Activated T-helper 17 cell treated with anti-CD3 and anti-CD28 coated beads, Interleukin-2, amount 50 U/mL, for 72 hours (primary cell): ENCODE measurements around the gene PRSS8. TPM values are rescaled to one million over a fixed set of nuclear protein-coding genes. Genes with fewer than 3 reads are reported as not detected.
"Not testable (repeated sequence)": the region's sequence is repeated elsewhere in the genome, so short reads cannot be mapped to it uniquely, and the experiment has no call there.

ENCODE experiments used
- ATAC-seq: fragments of 150-1000 bp; cut with Tn5 transposase; replicated peaks from 2 replicates; pipeline ENCODE4 v1.10.0; 2021; ENCODE audit warnings: mild to moderate bottlenecking, moderate library complexity
- H3K27ac Mint-ChIP-seq: one replicate; pipeline ENCODE4 v1.8.0; 2022; ENCODE audit warnings: mixed read lengths
- H3K27me3 Mint-ChIP-seq: one replicate; pipeline ENCODE4 v1.8.0; 2022; ENCODE audit warnings: mixed read lengths
- H3K36me3 Mint-ChIP-seq: one replicate; pipeline ENCODE4 v1.8.0; 2022; ENCODE audit warnings: low read depth, mild to moderate bottlenecking, mixed read lengths
- H3K4me1 Mint-ChIP-seq: one replicate; pipeline ENCODE4 v1.8.0; 2022; ENCODE audit warnings: mixed read lengths
- H3K4me3 Mint-ChIP-seq: one replicate; pipeline ENCODE4 v1.8.0; 2022; ENCODE audit warnings: mild to moderate bottlenecking, mixed read lengths
- H3K9me3 Mint-ChIP-seq: one replicate; pipeline ENCODE4 v1.8.0; 2022; ENCODE audit warnings: mixed read lengths
- total RNA-seq, 2 donors: library from RNA; stranded (reverse); gene quantifications; one replicate each; pipeline ENCODE4 v1.2.3, GENCODE V29; 2022

PRSS8 gene
- total RNA-seq, 2 donors from 2014 or later, result not detected

GRCh38 chr16:31149894-31150890, 14.7 kb upstream of the PRSS8 start, which contains the start of gene PRSS36:
PRSS36 (minus strand) TSS chr16:31150066; CDS start chr16:31150035, 31 bp downstream.
- H3K4me3 Mint-ChIP-seq, result no peak within 1 kb of the TSS
- no peaks in the 10 kb centered on the region for H3K27me3 Mint-ChIP-seq
- no peaks in the 10 kb centered on the region for H3K4me1 Mint-ChIP-seq
- no peak for ATAC-seq
- no peaks in the 10 kb centered on the region for H3K36me3 Mint-ChIP-seq
- no peak within 1 kb of the TSS for H3K27ac Mint-ChIP-seq
- H3K9me3 Mint-ChIP-seq, result no peaks in the 10 kb centered on the region

- no peaks in the 10 kb centered on the region for H3K9me3 Mint-ChIP-seq
- no peaks in the 10 kb centered on the region for H3K36me3 Mint-ChIP-seq
- ATAC-seq, result no peak
- H3K27me3 Mint-ChIP-seq, result no peaks in the 10 kb centered on the region
- no peak overlapping the region for H3K27ac Mint-ChIP-seq
- H3K4me1 Mint-ChIP-seq, result no peaks in the 10 kb centered on the region
- H3K4me3 Mint-ChIP-seq, result no peak overlapping the region
Measured at GRCh38 chr16:31149332-31149731, 13.8 kb upstream of the PRSS8 start.

GRCh38 chr16:31148896-31149295, 13.4 kb upstream of the PRSS8 start:
- Mint-ChIP-seq H3K27ac (no peak overlapping the region), H3K9me3 (no peaks in the 10 kb centered on the region), H3K36me3 (no peaks in the 10 kb centered on the region), H3K4me3 (no peak overlapping the region), H3K4me1 (no peaks in the 10 kb centered on the region), H3K27me3 (no peaks in the 10 kb centered on the region)
- no peak for ATAC-seq

GRCh38 chr16:31148281-31148728, 12.8 kb upstream of the PRSS8 start:
- peaks cover 5% of the 10 kb centered on the region for H3K4me1 Mint-ChIP-seq
- H3K27ac Mint-ChIP-seq, result no peak overlapping the region
- no peak for ATAC-seq
- no peaks in the 10 kb centered on the region for H3K27me3 Mint-ChIP-seq
- H3K36me3 Mint-ChIP-seq, result no peaks in the 10 kb centered on the region
- no peak overlapping the region for H3K4me3 Mint-ChIP-seq
- no peaks in the 10 kb centered on the region for H3K9me3 Mint-ChIP-seq

DNA sequence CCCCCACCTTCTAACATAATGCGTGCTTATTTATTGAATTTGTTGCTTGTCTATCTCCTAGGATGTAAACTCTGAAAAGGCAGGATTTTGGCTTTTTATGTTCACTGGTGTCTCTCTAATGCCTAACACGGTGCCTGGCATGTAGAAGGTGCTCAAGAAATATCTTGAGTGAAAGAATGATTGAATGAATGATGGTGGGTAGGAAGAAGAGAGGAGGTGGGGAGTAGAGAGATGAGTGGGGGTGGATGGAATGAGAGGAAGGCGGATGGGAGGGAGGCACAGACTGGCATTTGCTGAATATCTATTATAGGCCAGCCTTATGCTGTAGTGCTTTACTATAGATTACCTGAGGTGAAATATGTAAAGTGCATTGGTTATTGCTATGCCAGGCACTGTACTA, 12.0 kb upstream of the PRSS8 start:
- H3K27me3 Mint-ChIP-seq, result no peaks in the 10 kb centered on the region
- H3K36me3 Mint-ChIP-seq, result no peaks in the 10 kb centered on the region
- no peak overlapping the region for H3K27ac Mint-ChIP-seq
- peaks cover 5% of the 10 kb centered on the region for H3K4me1 Mint-ChIP-seq
- no peak for ATAC-seq
- no peaks in the 10 kb centered on the region for H3K9me3 Mint-ChIP-seq
- no peak overlapping the region for H3K4me3 Mint-ChIP-seq

- H3K9me3 Mint-ChIP-seq, result no peaks in the 10 kb centered on the region
- no peaks in the 10 kb centered on the region for H3K27me3 Mint-ChIP-seq
- H3K27ac Mint-ChIP-seq, result no peak overlapping the region
- ATAC-seq, result no peak
- H3K4me3 Mint-ChIP-seq, result no peak overlapping the region
- H3K4me1 Mint-ChIP-seq, result peaks cover 5% of the 10 kb centered on the region
- no peaks in the 10 kb centered on the region for H3K36me3 Mint-ChIP-seq
Measured at GRCh38 chr16:31145398-31145990, 10.0 kb upstream of the PRSS8 start.

DNA sequence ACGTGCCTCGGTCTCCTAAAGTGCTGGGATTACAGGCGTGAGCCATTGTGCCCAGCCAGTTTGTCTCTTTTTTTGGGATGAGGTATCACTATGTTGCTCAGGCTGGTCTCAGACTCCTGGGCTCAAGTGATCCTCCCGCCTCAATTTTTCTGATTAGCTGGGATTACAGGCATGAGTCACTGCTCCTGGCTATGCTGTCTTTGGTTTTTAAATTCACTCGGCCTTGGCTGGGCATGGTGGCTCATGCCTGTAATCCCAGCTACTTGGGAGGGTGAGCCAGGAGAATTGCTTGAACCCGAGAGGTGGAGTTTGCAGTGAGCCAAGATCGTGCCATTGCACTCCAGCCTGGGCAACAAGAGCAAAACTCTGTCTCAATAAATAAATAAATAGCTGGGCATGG, 8.9 kb upstream of the PRSS8 start:
- Mint-ChIP-seq H3K27ac (peak overlapping the region; percentile 61), H3K4me3 (peak overlapping the region; percentile 67)
- ATAC-seq, H3K4me1 Mint-ChIP-seq, H3K9me3 Mint-ChIP-seq, H3K27me3 Mint-ChIP-seq, H3K36me3 Mint-ChIP-seq: not testable (repeated sequence)

- Mint-ChIP-seq H3K9me3 (no peaks in the 10 kb centered on the region), H3K4me3 (peak overlapping the region; percentile 67), H3K27me3 (no peaks in the 10 kb centered on the region), H3K27ac (peak overlapping the region; percentile 61), H3K36me3 (no peaks in the 10 kb centered on the region), H3K4me1 (peaks cover 5% of the 10 kb centered on the region)
- ATAC-seq, result no peak
Measured at GRCh38 chr16:31143694-31144148, 8.2 kb upstream of the PRSS8 start.

DNA sequence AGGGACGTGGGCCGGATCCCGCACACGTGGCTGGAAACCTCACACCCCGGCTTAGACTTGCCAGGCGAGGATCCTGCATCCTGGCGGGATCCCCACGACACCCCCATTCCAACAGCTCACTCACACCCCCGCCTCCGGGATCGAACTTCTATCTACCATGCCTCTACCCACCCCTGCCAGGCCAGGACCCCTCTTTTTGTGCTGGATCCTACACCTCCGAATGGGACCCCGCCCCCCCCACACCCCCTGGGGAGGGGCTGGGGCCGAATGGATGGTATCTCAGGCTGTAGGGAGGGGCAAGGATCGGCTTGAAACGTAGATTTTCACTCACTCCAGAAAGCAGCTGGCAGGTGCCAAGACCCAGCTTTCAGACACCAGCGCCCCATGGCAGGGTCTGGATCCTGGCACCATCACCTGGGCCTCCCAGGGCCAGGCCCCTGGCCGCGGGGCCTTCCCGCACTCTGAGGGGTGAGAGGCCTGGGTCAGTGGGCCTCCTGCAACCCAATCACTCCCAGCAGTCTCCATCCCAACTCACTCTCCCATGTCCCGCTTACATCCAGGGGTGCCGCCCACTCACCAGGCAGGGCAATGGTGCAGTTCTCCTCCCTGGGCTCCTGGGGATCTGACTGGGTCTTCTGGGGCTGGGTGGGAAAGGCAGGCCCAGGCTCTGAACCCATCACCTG, 7.6 kb upstream of the PRSS8 start:
- Mint-ChIP-seq H3K36me3 (no peaks in the 10 kb centered on the region), H3K9me3 (no peaks in the 10 kb centered on the region), H3K27me3 (no peaks in the 10 kb centered on the region), H3K4me3 (peak overlapping the region; percentile 67), H3K27ac (peak overlapping the region; percentile 61), H3K4me1 (peaks cover 8% of the 10 kb centered on the region)
- no peak for ATAC-seq

DNA sequence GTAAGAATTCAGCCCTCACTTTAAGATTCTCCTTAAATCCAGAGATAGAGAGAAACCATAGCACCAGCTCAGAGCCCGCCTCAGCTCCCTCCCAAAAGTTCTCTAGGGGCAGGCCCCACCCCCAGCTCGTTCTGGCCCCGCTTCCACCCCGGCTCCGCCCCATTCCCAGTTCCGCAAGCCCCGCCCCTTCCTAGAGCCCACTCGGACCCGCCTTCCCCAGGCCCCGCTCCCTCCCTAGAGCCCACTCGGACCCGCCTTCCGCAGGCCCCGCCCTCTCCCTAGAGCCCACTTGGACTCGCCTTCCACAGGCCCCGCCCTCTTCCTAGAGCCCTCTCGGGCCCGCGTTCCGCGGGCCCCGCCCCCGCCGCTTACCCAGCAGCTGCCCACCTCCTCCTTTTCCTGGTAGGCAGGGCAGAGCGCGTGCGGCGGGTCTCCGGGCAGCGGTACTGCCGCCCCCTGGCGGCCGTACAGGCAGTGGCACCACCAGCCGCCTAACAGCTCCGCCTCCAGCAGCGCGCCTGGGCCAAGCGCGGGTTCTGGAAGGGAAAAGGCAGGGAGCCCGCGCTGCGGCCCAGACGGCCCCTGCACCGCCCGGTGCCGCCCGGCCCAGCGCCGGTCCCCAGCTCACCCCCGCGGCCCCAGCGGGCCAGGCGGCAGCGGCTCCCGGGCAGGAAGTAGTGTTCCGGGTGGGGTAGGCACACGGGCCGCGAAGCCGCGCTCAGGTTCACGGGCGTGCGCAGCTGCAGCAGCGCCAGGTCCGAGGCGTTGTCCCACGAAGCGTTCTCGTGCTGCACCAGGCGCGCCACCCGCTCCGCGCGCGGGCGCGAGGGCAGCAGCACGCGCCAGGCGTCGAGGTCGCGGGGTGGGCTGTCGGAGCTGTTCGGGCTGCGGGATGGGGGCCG, 6.8 kb upstream of the PRSS8 start:
- ATAC-seq, result peak; percentile 91
- no peaks in the 10 kb centered on the region for H3K36me3 Mint-ChIP-seq
- H3K27ac Mint-ChIP-seq, result peak overlapping the region; percentile 82
- H3K9me3 Mint-ChIP-seq, result no peaks in the 10 kb centered on the region
- peak overlapping the region; percentile 77 for H3K4me3 Mint-ChIP-seq
- H3K27me3 Mint-ChIP-seq, result no peaks in the 10 kb centered on the region
- H3K4me1 Mint-ChIP-seq, result peaks cover 9% of the 10 kb centered on the region

DNA sequence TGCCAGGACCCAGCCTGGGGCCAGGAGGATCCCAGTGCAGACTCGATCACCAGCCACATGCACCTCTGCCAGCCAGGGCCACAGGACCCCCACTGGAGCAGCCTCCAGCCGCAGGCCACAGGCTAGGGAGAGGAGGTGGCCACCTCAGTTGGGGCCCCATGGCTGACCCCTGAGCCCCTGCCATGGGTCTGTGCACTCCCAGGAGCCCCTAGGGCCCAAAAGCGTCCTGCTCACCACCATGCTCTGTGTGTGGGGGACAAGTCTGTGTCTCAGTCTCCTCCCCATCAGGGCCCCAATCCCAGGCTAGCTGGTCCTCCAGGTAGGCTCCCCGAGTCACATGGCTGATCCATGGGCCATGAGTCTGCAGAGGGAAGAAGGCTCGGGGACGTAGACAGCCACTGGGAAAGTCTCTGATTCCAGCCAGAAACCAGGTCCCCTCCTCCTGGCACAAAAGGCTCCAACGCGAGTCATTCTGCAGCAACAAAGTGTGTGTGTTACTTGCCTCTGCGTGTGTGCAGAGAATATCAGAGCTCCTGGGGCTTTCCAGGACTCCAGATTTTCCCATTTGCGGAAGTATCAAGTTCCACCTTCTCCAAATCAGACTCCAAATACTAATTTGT, 6.1 kb upstream of the PRSS8 start:
- H3K4me3 Mint-ChIP-seq, result peak overlapping the region; percentile 77
- peak overlapping the region; percentile 82 for H3K27ac Mint-ChIP-seq
- no peaks in the 10 kb centered on the region for H3K9me3 Mint-ChIP-seq
- H3K36me3 Mint-ChIP-seq, result no peaks in the 10 kb centered on the region
- H3K27me3 Mint-ChIP-seq, result no peaks in the 10 kb centered on the region
- H3K4me1 Mint-ChIP-seq, result peaks cover 9% of the 10 kb centered on the region
- ATAC-seq, result no peak

- H3K27me3 Mint-ChIP-seq, H3K27ac Mint-ChIP-seq, ATAC-seq, H3K36me3 Mint-ChIP-seq, H3K4me1 Mint-ChIP-seq, H3K9me3 Mint-ChIP-seq: not testable (repeated sequence)
- peak overlapping the region; percentile 77 for H3K4me3 Mint-ChIP-seq
Measured at GRCh38 chr16:31141071-31141469, 5.5 kb upstream of the PRSS8 start.
